ENCODE measurements around the gene APP.
"Not testable (repeated sequence)": the region's sequence is repeated elsewhere in the genome, so short reads cannot be mapped to it uniquely, and the experiment has no call there.

The APP gene

GRCh38 chr21:26060335-26061115, 110.0 kb downstream of the APP start:
- FAIRE-seq = no peak

- FAIRE-seq = no peak
Observed at GRCh38 chr21:26057477-26058170, 112.9 kb downstream of the APP start.

- no peak for FAIRE-seq
Observed at GRCh38 chr21:26055841-26056264, 114.7 kb downstream of the APP start.

- FAIRE-seq = no peak
Observed at GRCh38 chr21:26055010-26055409, 115.6 kb downstream of the APP start.

GRCh38 chr21:26052057-26052456, 118.5 kb downstream of the APP start:
- no peak for FAIRE-seq

- no peak for FAIRE-seq
Observed at GRCh38 chr21:26050857-26051256, 119.7 kb downstream of the APP start.

- no peak for FAIRE-seq
Observed at GRCh38 chr21:26049803-26050202, 120.8 kb downstream of the APP start.

GRCh38 chr21:26047279-26047967, 123.1 kb downstream of the APP start:
- no peak for FAIRE-seq

- no peak for FAIRE-seq
Observed at GRCh38 chr21:26043891-26044290, 126.7 kb downstream of the APP start.

- no peak for FAIRE-seq
Observed at GRCh38 chr21:26042181-26042876, 128.2 kb downstream of the APP start.

GRCh38 chr21:26041431-26042180, 129.0 kb downstream of the APP start:
- no peak for FAIRE-seq

GRCh38 chr21:26036916-26037315, 133.7 kb downstream of the APP start:
- no peak for FAIRE-seq

- FAIRE-seq = no peak
Observed at GRCh38 chr21:26032263-26032662, 138.3 kb downstream of the APP start.

- FAIRE-seq = no peak
Observed at GRCh38 chr21:26028183-26028582, 142.4 kb downstream of the APP start.

GRCh38 chr21:26027696-26028095, 142.9 kb downstream of the APP start:
- no peak for FAIRE-seq

- FAIRE-seq = peak; percentile 98
Observed at GRCh38 chr21:26025536-26026512, 144.7 kb downstream of the APP start.

- not testable (repeated sequence) for FAIRE-seq
Observed at GRCh38 chr21:26023406-26023805, 147.2 kb downstream of the APP start.

- not testable (repeated sequence) for FAIRE-seq
Observed at GRCh38 chr21:26022598-26023337, 147.8 kb downstream of the APP start.

- FAIRE-seq = no peak
Observed at GRCh38 chr21:26020510-26020909, 150.1 kb downstream of the APP start.

- no peak for FAIRE-seq
Observed at GRCh38 chr21:26020081-26020480, 150.5 kb downstream of the APP start.

All from endometrium (tissue), 2 donors.